Endothelial cell of umbilical vein (primary cell): Measurements from ENCODE around the gene MRPS23.

Source experiments
- EZH2 ChIP-seq: IDR thresholded peaks from 2 replicates; pipeline ENCODE4 v1.6.1; 2012; ENCODE audit warnings: borderline replicate concordance, low read depth, mild to moderate bottlenecking, moderate library complexity, low read length, inconsistent platforms; ENCODE audit not compliant: severe bottlenecking
- TF ChIP-seq, protein P1 (sequence below), 2 donors: IDR thresholded peaks; 1 replicate in 1 of 2; 2 replicates in 1 of 2; pipeline ENCODE4 v1.5.1; 2011; ENCODE audit warnings: low read length in 2 of 2, mild to moderate bottlenecking in 2 of 2, moderate library complexity in 2 of 2, control low read depth in 1 of 2, inconsistent platforms in 1 of 2, low read depth in 1 of 2; ENCODE audit not compliant: insufficient read depth in 1 of 2; ENCODE audit errors: extremely low read depth in 1 of 2

DNA sequence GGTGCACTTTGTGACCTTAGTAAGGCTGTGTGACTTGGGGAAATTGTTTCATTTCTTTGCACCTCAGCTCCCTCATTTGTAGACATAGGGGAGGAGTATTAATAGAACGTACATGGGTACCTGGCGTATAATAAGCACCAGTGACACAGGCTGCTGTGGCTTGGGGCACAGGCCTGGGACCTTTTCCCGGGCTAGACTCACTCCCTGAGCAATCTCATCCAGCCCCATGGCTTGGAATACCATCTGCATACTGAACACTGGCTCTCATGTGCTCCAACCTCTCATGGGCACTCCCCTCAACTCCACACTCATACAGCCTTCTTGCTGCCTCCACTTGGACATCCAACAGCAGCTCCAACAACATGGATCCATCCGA is 41.0 kb upstream of the MRPS23 start:
- TF ChIP-seq EZH2: no peak
- TF ChIP-seq, protein P1, sequence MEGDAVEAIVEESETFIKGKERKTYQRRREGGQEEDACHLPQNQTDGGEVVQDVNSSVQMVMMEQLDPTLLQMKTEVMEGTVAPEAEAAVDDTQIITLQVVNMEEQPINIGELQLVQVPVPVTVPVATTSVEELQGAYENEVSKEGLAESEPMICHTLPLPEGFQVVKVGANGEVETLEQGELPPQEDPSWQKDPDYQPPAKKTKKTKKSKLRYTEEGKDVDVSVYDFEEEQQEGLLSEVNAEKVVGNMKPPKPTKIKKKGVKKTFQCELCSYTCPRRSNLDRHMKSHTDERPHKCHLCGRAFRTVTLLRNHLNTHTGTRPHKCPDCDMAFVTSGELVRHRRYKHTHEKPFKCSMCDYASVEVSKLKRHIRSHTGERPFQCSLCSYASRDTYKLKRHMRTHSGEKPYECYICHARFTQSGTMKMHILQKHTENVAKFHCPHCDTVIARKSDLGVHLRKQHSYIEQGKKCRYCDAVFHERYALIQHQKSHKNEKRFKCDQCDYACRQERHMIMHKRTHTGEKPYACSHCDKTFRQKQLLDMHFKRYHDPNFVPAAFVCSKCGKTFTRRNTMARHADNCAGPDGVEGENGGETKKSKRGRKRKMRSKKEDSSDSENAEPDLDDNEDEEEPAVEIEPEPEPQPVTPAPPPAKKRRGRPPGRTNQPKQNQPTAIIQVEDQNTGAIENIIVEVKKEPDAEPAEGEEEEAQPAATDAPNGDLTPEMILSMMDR (IDR thresholded peaks at IDR 0.05; ENCODE audit: extremely low read depth in 1 of 2, insufficient read depth in 1 of 2, low read depth in 1 of 2, low read length in 2 of 2): no peak
